Osteocyte (in vitro differentiated cells): ENCODE measurements around the gene PTPDC1. TPM values are rescaled to one million over a fixed set of nuclear protein-coding genes. Genes with fewer than 3 reads are reported as not detected.
"Not testable (repeated sequence)": the region's sequence is repeated elsewhere in the genome, so short reads cannot be mapped to it uniquely, and the experiment has no call there.

ENCODE experiments used
- DNase-seq: peaks from one replicate; pipeline ENCODE4 v3.0.0; 2021; ENCODE audit warnings: mixed read lengths; ENCODE audit not compliant: unreplicated experiment; ENCODE audit errors: extremely low spot score
- H3K27ac Mint-ChIP-seq: one replicate; pipeline ENCODE4 v1.8.0; 2021; ENCODE audit warnings: mild to moderate bottlenecking, mixed read lengths; ENCODE audit not compliant: unreplicated experiment
- H3K27me3 Mint-ChIP-seq: one replicate; pipeline ENCODE4 v1.8.0; 2021; ENCODE audit warnings: mixed read lengths; ENCODE audit not compliant: unreplicated experiment
- H3K36me3 Mint-ChIP-seq: one replicate; pipeline ENCODE4 v1.8.0; 2021; ENCODE audit warnings: mixed read lengths; ENCODE audit not compliant: unreplicated experiment
- H3K4me1 Mint-ChIP-seq: one replicate; pipeline ENCODE4 v1.8.0; 2021; ENCODE audit warnings: mixed read lengths; ENCODE audit not compliant: unreplicated experiment
- H3K4me3 Mint-ChIP-seq: one replicate; pipeline ENCODE4 v1.8.0; 2021; ENCODE audit warnings: mild to moderate bottlenecking, moderate library complexity, mixed read lengths; ENCODE audit not compliant: unreplicated experiment
- H3K9me3 Mint-ChIP-seq: one replicate; pipeline ENCODE4 v1.8.0; 2021; ENCODE audit warnings: mixed read lengths; ENCODE audit not compliant: unreplicated experiment
- total RNA-seq: library from RNA; stranded (reverse); gene quantifications from 2 replicates; pipeline ENCODE4 v1.2.1, GENCODE V29; 2021
- TF ChIP-seq, protein P1 (sequence below): fragments of 200-600 bp; sonication (generic); IDR thresholded peaks from 2 replicates; pipeline ENCODE4 v1.5.0; 2021; ENCODE audit warnings: antibody characterized with exemption, mild to moderate bottlenecking, moderate library complexity

The PTPDC1 gene
- total RNA-seq, 1 donor from 2014 or later = 11.5 TPM

DNA sequence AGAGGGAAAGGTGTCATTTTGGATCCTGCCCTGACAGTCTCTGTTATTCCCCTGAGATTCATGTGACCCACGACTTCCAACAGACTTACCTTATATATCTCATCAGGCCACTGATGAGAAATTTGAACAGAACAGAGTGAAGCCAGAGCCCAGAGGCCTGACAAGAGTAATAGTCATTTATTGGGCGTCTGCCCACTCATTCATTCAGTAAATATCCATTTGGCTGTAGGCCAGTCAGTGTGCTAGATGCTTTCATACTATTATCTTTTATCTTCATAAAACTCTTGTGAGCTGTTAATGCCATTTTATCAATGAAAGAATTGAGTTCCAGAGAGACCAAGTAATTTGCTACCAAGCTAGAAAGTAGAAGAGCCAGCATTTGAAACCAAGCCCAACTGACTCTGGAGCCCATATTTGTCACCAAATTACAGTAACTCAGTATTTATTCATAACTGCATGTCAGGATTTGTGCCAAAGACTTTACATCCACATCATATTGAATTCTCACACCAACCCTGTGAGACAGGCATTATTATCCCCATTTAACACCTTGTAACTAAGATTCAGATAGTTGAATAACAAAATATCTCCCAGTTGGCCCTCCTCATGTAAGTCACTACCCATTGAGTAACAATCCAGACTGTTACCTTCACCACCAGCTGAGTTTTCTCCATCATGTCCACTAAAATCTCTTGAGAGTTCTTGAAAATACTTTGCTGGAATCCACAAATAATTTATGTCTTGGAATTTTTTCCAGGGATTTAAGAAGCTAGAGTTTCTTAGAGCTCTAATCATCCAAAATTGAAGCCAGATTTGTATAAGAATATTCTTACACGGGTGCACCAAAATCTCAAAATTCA, 2.5 kb downstream of the PTPDC1 start:
- Mint-ChIP-seq H3K36me3 (peaks cover 11% of the 10 kb centered on the region), H3K9me3 (no peaks in the 10 kb centered on the region), H3K4me1 (peaks cover 29% of the 10 kb centered on the region), H3K27me3 (no peaks in the 10 kb centered on the region), H3K27ac (peak overlapping the region; percentile 49), H3K4me3 (no peak overlapping the region)
- TF ChIP-seq, protein P1, sequence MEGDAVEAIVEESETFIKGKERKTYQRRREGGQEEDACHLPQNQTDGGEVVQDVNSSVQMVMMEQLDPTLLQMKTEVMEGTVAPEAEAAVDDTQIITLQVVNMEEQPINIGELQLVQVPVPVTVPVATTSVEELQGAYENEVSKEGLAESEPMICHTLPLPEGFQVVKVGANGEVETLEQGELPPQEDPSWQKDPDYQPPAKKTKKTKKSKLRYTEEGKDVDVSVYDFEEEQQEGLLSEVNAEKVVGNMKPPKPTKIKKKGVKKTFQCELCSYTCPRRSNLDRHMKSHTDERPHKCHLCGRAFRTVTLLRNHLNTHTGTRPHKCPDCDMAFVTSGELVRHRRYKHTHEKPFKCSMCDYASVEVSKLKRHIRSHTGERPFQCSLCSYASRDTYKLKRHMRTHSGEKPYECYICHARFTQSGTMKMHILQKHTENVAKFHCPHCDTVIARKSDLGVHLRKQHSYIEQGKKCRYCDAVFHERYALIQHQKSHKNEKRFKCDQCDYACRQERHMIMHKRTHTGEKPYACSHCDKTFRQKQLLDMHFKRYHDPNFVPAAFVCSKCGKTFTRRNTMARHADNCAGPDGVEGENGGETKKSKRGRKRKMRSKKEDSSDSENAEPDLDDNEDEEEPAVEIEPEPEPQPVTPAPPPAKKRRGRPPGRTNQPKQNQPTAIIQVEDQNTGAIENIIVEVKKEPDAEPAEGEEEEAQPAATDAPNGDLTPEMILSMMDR = no peak
- no peak for DNase-seq

DNA sequence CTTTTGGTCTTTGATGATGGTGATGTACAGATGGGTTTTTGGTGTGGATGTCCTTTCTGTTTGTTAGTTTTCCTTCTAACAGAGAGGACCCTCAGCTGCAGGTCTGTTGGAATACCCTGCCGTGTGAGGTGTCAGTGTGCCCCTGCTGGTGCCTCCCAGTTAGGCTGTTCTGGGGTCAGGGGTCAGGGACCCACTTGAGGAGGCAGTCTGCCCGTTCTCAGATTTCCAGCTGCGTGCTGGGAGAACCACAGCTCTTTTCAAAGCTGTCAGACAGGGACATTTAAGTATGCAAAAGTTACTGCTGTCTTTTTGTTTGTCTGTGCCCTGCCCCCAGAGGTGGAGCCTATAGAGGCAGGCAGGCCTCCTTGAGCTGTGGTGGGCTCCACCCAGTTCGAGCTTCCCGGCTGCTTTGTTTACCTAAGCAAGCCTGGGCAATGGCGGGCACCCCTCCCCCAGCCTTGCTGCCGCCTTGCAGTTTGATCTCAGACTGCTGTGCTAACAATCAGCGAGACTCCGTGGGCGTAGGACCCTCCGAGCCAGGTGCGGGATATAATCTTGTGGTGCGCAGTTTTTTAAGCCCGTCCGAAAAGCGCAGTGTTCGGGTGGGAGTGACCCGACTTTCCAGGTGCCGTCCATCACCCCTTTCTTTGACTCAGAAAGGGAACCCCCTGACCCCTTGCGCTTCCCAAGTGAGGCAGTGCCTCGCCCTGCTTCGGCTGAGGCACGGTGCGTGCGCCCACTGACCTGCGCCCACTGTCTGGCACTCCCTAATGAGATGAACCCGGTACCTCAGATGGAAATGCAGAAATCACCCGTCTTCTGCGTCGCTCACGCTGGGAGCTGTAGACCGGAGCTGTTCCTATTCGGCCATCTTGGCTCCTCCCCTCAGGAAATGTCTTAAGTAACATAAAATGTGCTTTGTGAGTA, 10.2 kb downstream of the PTPDC1 start:
- not testable (repeated sequence) for DNase-seq, H3K27me3 Mint-ChIP-seq, H3K4me3 Mint-ChIP-seq, H3K9me3 Mint-ChIP-seq
- H3K36me3 Mint-ChIP-seq = peaks cover 22% of the 10 kb centered on the region
- peak overlapping the region; percentile 50 for H3K27ac Mint-ChIP-seq
- H3K4me1 Mint-ChIP-seq = peaks cover 20% of the 10 kb centered on the region

DNA sequence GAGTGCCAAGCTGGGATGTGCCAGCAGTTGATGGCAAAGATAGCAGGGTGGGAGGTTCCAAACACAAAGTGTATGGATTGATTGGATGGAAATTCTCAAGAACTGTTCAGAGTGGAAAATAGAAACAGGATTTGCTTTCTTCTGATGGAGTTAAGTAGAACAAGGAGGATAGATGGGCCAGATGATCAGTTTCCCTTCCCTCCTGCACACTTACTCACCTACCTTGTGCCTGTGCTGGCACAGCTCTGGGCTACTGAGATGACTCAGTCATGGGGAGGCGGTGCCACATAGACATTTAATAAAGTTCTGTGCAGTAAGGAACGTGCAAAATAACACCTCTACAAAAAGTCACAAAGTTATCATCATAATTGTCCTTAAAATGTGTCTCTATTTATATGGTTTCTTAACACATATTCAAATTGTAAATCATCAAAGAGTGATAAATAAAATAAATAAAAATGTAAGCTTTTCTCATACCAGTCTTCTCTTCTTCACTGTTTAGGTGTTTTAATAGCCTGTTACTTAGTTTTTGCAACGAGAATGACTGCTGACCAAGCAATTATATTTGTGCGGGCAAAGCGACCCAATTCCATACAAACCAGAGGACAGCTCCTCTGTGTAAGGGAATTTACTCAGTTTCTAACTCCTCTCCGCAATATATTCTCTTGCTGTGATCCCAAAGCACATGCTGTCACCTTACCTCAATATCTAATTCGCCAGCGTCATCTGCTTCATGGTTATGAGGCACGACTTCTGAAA, 12.7 kb downstream of the PTPDC1 start:
- peaks cover 20% of the 10 kb centered on the region for H3K36me3 Mint-ChIP-seq
- TF ChIP-seq, protein P1 = no peak
- no peak overlapping the region for H3K27ac Mint-ChIP-seq
- H3K9me3 Mint-ChIP-seq = no peaks in the 10 kb centered on the region
- H3K4me1 Mint-ChIP-seq = peaks cover 20% of the 10 kb centered on the region
- H3K4me3 Mint-ChIP-seq = no peak overlapping the region
- no peaks in the 10 kb centered on the region for H3K27me3 Mint-ChIP-seq
- no peak for DNase-seq

DNA sequence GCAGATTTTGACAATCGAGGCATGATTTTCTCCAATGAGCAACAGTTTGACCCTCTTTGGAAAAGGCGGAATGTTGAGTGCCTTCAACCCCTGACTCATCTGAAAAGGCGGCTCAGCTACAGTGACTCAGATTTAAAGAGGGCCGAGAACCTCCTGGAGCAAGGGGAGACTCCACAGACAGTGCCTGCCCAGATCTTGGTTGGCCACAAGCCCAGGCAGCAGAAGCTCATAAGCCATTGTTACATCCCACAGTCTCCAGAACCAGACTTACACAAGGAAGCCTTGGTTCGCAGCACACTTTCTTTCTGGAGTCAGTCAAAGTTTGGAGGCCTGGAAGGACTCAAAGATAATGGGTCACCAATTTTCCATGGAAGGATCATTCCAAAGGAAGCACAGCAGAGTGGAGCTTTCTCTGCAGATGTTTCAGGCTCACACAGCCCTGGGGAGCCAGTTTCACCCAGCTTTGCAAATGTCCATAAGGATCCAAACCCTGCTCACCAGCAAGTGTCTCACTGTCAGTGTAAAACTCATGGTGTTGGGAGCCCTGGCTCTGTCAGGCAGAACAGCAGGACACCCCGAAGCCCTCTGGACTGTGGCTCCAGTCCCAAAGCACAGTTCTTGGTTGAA, 13.6 kb downstream of the PTPDC1 start:
- TF ChIP-seq, protein P1 = no peak
- Mint-ChIP-seq H3K27ac (peak overlapping the region; percentile 47), H3K9me3 (no peaks in the 10 kb centered on the region), H3K36me3 (peaks cover 20% of the 10 kb centered on the region), H3K4me1 (peaks cover 20% of the 10 kb centered on the region), H3K4me3 (no peak overlapping the region), H3K27me3 (no peaks in the 10 kb centered on the region)
- no peak for DNase-seq
